Stimulated activated CD8-positive, alpha-beta memory T cell treated with anti-CD3 and anti-CD28 coated beads, Interleukin-4, amount 100 ng/mL, for 4 hours (primary cell): ENCODE measurements around the gene IRF8.
A peak's percentile ranks its signal among the peaks of the same experiment; 100 is the strongest.
"Not testable (repeated sequence)": the region's sequence is repeated elsewhere in the genome, so short reads cannot be mapped to it uniquely, and the experiment has no call there.

Source experiments
- DNase-seq, 2 donors: peaks; one replicate each; pipeline ENCODE4 v3.0.0-alpha.2; 2020; ENCODE audit warnings: low read depth in 2 of 2, low spot score in 1 of 2

Gene IRF8

DNA sequence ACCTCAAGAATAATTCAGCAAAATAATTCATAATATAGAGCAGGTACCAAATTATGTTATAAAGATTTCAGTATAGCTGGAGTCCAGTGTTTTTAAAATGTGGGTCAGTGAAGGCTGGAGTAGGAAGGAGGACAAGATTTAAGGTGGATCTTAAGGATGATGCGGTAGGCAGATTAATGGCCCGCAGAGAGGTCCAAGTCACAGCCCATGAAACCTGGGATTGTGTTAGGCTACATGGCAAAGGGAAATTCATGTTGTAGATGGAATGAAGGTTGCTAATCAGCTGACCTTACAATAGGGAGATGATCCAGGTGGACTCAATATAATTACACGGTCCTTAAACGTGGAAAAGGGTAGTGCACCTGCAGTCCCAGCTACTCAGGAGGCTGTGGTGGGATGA is 6.2 kb upstream of the IRF8 start:
- no peak for DNase-seq

GRCh38 chr16:85894266-85894665 is 4.7 kb upstream of the IRF8 start:
- DNase-seq: no peak

DNA sequence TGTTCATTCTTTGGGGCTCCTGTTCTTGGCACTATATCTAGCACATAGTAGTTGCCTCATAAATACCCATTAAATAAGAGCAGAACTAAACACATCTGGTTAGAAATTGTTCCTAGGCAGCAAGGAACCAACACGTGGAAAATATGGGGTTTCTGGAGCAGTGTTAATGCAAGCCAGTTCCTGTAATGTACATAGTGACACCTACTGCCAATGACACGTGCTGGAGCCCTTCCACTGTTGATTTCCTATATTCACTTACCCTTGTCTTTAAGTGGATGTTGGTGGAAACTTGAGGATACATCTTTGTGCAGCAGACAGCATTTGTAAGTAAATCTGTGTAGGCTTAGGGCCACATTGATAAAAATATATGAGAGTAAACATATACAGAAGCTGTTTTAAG is 1.6 kb upstream of the IRF8 start:
- DNase-seq: no peak

- no peak for DNase-seq
These were observed 482 bp downstream of the IRF8 start for GRCh38 chr16:85899444-85899843.

- DNase-seq: no peak
These were observed 1.2 kb downstream of the IRF8 start for GRCh38 chr16:85900027-85900792.

- no peak for DNase-seq
These were observed 2.1 kb downstream of the IRF8 start for GRCh38 chr16:85901110-85901509.

DNA sequence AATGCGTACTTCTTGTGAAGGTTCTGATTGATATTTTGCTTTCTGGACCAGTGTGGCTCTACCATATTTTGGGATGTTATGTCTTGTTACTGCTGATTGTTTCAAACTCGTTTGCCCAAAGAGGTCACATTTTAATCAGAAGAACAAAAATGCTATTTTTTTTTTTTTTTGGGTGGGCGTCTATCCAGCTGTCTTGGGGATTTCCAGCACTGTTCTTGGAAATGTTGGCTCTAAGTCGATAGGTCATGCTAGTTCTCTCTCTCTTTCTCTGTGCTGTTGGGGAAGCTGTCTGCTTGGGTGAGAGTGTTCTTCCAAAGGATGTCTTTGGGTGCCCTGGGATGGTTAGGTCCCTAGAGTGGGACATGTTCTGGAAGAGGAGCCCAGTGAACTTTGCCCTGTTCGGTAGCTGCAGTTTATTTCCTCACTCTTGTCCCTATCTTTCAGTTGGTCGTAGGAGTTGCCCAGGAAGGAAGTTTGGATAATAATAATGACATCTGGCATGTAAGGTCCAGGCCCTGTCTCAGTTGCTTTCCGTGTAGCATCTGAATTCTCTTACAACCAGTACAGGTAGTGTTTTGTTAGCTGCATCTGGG is 2.9 kb downstream of the IRF8 start:
- no peak for DNase-seq

GRCh38 chr16:85902366-85903155 is 3.6 kb downstream of the IRF8 start:
- peak in 1 of 2 donors; percentile 48 for DNase-seq

GRCh38 chr16:85903559-85903958 is 4.6 kb downstream of the IRF8 start:
- no peak for DNase-seq

GRCh38 chr16:85905110-85906095 is 6.4 kb downstream of the IRF8 start:
- DNase-seq: no peak

GRCh38 chr16:85906349-85906748 is 7.4 kb downstream of the IRF8 start:
- no peak for DNase-seq

- DNase-seq: not testable (repeated sequence)
These were observed 8.3 kb downstream of the IRF8 start for GRCh38 chr16:85907231-85907630.

- no peak for DNase-seq
These were observed 9.5 kb downstream of the IRF8 start for GRCh38 chr16:85908444-85908843.

DNA sequence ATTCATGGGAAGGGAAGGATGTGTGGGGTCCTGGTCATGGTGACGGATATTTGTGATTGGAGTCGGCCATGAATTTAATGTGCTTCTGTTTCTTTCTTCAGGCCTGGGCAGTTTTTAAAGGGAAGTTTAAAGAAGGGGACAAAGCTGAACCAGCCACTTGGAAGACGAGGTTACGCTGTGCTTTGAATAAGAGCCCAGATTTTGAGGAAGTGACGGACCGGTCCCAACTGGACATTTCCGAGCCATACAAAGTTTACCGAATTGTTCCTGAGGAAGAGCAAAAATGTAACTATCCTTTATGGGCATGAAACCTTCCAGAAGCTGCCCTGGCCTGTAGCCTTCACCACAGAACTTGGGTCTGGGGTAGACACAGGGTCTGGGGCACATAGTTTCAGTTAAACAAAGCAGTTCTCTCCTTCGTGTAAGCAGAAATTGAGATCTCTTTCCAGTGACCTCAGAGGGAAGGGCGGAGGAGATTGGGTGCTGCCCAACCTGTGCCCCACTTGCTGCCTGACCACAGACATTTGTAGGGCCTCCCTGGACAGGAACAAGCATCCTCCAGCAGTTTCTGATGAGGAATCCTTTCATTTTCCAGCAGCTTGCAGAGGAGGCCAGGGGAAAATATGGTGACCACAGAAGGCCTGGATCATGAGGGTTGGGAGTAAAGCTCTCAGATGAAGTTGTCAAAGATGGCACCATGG is 10.1 kb downstream of the IRF8 start:
- DNase-seq: no peak

DNA sequence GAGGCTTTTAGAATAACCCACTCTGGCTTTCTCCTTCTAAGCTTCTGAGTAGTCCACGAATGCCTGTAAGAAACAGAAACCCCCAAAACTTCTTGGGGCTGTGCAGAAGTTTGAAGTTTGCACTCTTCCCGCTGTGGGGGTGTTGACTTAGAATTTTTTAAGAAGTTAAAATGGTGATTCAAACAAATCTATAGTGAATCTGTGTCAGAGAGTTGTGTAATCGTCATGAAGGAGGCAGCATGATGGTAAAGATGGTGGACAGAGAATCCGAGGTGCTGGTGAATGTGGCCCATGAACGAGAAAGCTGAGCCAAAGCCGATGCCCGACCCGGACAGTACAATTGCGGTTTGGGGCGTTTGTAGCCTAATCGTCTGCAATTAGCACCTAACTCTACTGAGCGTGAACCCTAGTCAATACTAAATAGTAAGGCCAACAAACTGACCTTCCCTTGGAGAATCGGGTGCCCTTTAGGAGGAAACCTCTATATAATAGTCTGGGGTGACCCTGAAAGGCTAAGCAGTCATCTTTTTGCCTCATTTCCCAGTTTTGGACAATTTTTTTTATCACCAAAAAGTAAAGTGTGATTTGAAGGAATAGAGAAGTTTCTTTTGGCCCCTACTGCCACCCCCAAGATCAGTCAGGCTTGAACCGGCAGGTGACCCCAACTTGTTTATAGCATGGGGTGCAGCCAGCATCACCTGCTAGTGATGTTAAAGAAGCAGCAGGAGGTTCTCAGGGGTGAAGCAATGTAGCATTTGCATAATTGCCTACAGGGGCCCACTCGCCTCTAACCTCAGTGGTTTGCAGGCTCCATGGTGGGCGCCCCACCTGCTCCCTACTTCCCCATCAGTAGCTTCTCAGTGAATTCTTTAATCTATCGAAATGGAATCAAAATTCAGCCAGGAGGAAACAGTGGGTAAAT is 11.2 kb downstream of the IRF8 start:
- no peak for DNase-seq

GRCh38 chr16:85910854-85911247 is 11.9 kb downstream of the IRF8 start:
- no peak for DNase-seq

GRCh38 chr16:85911251-85911930 is 12.4 kb downstream of the IRF8 start:
- no peak for DNase-seq

DNA sequence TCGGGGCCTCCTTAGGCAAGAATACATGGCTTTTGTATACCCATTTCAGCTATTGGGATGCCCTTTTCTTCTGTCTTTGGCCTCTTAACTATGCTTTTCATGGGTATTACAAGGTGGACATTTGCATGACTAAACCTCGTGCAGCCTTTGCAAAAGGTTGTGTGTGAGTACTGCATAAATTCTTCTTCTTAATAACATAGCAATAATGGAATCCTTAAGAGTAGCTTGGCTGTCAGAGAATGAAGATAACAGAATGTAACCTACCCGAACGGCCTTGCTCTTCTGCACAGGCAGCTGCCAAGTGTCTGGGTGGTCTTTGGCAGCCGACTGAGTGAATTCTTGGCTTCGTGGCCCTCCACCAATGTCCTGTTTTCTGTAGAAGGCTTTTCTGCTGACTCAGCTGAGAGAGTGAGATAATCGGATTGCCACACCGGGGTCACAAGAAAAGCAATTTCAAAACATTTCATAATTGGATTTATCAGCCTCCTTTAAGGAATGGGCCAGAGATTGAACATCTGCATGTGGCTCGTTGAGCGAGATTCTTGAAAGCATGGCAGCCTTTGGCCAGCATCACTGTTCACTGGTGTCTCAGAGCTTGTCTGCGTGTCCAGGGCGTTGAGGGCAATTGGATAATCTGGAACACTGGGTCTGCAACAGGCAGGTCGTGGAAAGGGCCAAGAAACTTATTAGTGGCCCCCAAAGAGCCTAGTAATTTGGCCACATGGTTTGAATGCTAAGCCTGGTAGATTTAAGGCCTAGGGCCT is 13.4 kb downstream of the IRF8 start:
- DNase-seq: no peak
